Posterior cingulate gyrus (tissue), 11 donors: ENCODE data around the gene NOXO1.
A peak's percentile ranks its signal among the peaks of the same experiment; 100 is the strongest.
"Not testable (repeated sequence)": the region's sequence is repeated elsewhere in the genome, so short reads cannot be mapped to it uniquely, and the experiment has no call there.

Experiments
- DNase-seq, 10 donors: peaks; one replicate each; pipeline versions ENCODE4 v3.0.0 to v3.0.0-alpha.2; 2020 to 2021; ENCODE audit warnings: mixed read lengths in 3 of 10
- intact Hi-C: fragments of 100-400 bp; cut with DNase I; formaldehyde crosslinking; loops from one replicate; pipeline ENCODE4 v1.15.1; 2023

NOXO1 gene

DNA sequence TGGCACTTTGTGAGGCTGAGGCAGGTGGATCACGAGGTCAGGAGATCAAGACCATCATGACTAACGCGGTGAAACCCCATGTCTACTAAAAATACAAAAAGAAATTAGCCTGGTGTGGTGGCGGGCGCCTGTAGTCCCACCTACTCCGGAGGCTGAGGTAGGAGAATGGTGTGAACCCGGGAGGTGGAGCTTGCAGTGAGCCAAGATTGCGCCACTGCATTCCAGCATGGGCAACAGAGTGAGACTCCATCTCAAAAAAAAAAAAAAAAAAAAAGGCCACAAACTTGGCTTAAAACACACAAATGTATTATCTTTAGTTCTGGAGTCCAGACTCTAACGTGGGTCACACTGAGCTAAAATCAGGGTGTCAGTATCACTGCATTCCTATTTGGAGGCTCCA is 30.5 kb upstream of the NOXO1 start:
- intact Hi-C loops, DNase-seq: not testable (repeated sequence)

DNA sequence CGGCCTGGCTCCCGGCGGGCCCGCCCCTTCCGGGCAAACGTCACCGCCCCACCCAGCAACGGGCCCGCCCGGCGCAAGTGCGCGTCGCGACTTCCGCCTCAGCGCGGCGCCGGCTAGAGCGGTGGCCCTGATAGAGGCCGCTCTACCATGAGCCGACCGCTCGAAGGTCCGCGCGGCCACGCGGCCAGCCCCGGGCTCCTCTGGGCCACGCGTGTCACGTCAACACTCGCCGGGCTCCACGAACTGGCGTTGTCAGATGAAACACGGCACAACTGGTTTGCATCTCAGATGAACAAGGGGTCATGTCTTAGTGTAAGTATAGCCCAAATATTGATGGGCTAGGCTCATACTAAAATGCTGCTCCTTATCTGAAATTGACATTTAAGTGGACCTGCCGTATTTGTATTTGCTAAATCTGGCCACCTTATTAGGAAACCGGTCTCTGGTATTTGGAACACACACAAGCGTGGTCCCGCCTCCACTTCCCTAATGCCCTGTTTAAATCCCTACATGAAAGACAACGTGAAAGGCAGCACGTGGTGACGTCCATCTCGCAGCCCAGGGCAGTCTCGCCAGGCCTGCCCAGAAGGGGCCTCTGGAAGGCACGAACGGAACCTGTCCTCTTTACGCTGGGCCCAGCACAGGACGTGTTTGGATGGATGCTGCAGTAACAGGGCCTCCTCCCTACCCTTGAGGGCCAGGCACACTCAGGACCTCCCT is 28.7 kb upstream of the NOXO1 start, which contains the start of gene ZNF598:
Gene ZNF598 (minus strand): TSS at position 31 of the 720 bp plus-strand sequence.
- intact Hi-C loops = no loop called here
- peak; percentile 64 to 98 (median 83) for DNase-seq

DNA sequence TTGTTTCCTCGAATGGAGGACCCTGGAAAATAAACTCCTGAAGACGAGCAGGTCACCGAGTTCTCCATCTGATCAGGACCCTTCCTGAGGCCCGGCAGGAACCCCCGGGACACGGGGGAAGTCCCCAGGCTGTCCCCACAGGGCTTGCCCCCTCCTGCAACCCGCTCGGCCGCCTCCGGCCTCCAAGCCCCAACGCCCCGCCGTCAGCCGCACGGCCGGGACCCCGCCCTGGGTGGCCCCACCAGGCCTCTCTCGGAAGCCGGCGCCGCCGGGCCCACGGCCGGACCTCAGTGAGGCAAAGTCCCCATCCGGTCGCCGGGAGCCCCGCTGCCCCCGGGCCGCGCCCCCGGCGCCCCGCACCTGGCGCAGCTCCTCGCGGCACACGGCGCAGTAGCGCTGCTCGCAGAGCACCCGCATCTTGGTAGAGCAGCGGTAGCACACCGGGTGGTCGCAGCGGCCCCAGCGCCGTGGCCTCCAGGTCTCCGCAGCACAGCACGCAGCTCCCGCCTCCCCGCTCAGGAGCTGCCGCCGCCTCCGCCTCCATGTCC is 28.0 kb upstream of the NOXO1 start:
- peak in 1 of 10 donors; percentile 90 for DNase-seq
- intact Hi-C loops = no loop called here

DNA sequence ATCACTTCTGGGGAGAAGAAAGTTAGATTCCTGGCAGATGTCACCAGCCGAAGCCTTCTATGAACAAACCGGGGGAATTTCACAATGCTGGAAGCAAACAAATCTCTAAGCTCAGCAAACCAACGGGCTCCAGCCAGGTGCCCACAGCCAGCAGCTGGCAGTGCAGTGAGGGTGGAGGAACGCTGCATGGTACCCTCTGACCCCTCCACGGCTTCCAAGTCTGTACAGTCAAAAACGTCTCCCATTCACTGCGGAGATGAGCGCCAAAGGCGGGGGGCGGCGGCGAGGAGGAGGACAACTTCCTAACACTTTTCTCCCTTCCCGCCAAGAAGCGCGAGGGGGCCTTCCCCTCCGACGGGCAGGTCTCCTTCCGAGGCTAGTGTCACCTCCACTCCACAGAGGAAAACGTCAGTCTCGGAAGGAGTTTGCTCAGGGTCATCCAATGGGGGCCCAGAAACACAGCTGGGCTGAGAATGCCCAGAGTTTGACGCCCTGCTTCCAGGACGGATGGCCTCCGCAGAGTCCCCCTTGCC is 27.4 kb upstream of the NOXO1 start:
- intact Hi-C loops = no loop called here
- DNase-seq = peak in 1 of 10 donors; percentile 79

DNA sequence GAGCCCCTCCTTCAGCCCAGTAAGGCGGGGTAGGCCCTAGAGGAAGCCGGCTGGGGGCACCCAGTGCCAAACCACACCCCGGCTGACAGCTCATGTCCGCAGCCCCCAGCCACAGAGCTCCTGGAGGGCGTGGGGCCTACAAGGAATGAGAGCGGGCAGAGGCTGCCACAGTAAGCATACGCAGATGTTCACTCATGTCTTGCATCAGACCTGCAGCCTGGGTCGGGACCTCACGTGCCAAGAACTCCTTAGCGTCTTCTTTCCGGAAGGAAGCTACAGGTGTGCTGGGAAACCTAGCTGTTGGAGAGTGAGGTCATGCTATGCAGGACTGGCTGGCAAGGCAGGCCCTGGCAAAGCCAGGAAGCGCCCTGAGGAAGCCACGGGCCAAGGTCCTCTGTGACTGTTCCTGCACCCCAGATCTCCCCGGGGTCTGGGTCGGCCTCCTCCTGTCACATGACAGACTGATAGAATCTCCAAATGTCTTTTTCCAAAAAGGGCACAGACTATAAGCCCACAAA is 26.8 kb upstream of the NOXO1 start:
- intact Hi-C loops = no loop called here
- DNase-seq = peak in 1 of 10 donors; percentile 76

DNA sequence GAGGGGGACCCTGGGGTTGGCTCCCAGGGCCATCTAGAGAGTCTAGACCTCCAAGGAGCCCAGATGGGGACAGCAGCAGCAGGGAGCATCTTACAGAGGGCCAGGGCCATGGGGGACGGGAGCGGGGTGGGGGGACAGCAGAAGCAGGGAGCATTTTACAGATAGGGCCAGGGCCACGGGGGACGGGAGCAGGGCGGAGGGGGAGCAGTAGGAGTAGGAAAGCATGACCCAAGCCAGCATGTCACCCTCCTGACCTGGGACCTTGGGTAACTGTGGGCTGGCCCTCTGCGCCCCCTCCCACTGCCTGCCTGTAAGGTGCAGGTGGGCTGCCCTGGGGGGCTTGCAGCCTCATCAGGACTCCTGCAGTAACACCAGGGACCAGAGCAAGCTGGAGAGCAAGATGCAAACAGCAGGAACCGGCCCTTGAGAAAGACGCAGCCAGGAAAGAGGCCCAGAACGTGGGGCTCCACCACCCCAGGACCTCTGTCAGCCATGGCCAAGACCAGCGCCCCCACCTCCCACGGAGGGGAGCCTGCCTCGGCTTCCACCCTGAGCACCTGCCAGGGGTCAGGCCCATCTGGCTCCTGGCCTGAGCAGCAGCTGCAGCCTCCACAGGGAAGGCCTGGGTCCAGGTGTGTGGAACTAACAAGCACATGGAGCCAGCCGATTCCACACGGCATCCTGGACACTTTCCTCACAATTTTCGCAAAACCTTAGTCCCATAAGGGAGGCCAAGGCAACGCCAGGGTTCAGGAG is 26.0 kb upstream of the NOXO1 start:
- peak in 1 of 10 donors; percentile 75 for DNase-seq
- intact Hi-C loops = no loop called here

DNA sequence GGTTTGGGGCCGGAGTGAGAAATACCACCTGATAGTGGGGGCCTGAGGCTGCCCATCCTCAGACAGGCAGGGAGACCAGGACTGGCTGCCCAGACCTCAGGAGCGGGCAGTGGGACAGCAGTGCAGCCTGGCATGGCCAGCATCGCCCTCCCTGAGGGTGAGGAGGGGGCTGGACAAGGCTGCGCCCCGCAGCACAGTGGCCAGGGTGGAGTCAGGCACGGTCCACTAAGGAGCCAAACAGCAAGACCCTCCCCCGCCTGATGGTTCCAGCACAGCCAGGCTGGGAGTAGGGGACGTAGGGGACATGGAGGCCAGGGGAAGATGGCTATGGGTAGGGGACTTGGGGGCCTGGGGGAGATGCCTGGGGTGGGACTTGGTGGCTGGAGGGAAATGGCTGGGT is 25.0 kb upstream of the NOXO1 start:
- intact Hi-C loops = no loop called here
- DNase-seq = peak in 1 of 10 donors; percentile 81

DNA sequence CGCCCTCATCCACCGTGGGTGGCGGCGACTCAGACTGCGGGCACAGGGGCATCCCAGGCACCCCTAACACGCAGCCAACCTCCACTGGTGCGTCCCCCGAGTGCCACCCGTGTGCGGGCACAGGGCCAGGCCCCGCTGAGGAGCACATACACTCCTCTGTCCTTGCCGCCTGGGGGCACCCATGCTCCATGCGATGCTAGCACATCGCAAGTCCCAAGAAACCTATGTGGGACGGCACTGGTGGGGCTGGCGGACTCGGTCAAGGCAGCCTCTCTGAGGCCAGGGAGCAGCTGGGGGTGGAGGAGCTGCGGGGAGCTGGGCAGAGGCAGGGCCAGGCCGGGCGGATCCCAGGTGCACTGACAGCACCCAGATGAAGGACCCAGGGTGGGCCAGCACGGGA is 24.4 kb upstream of the NOXO1 start:
- intact Hi-C loops = no loop called here

DNA sequence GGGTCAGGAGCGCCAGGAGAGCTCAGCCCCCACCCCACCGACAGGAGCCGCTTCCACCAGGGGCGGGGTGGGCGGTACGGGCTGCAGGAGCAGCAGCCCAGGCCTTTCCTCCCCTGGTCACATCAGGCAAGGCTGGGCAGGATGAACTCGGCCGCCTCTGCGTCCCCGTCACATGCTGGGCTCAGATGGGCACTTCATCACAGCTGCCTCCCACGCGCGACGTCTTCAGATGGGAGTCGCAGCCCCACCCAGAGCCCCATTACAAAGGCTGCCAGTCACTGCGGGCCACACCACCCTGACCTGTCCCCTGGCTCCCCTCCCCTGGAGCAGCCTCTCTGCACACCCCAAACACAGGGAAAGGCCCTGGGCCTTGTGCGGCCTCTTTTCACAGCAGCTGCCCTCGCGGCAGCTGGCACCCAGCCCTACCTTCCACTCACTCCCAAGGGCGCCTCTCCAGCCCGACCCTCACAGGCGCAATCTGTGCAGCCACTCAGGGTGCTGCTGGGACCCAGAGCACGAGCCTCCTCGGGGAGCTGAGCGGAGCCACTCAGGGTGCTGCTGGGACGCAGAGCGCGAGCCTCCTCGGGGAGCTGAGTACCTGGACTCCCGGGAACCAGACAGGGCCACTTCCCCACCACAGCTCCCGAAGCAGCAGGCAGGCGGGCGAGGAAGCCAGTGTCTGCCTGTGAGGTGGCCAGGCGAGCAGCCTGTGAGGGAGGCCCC is 23.7 kb upstream of the NOXO1 start:
- intact Hi-C loops = no loop called here
- peak in 1 of 10 donors; percentile 88 for DNase-seq

More for the DNA sequence above, 24.4 kb upstream of the NOXO1 start:
- peak in 5 of 10 donors; percentile 33 to 89 (median 74) for DNase-seq

DNA sequence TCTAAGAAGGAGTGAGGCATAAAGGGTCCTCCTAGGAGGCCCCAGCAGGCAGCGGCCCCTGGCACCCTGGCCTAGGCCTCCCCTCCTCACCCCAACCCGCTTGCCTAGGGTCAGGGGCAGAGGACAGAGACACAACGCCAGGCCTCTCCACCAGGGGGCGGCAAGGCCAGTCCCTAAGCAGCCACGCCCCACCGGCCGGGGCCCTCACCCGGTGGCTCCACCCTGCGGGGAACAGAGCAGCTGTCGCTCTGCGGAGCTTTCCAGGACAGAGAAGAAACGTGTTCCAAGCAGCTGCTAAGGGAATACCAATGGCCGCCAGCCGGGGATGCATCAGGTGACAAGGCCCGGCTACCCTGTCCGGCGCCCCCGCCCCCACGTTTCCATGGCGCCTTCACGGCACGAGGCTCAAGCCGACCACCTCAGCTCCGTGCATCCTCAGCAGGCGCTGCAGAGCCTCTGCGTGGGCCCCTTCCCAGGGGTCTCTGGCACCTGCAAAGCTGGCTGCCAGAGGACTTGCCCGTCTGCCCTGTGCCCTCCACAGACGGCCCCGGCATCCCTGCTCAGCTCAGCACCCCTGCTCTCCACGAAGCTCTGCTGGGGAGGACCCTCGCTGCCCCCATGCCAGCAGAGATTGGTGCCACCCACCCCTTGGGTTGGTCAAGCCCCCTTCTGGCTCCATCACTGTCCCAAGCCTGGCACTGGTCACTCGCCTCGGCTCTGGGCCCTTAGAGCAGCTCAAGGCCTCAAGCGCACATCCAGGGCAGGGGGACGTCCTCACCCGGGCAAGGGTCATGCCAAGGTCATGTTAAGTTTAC is 22.8 kb upstream of the NOXO1 start:
- intact Hi-C loops = no loop called here
- DNase-seq = peak; percentile 48 to 98 (median 80)

DNA sequence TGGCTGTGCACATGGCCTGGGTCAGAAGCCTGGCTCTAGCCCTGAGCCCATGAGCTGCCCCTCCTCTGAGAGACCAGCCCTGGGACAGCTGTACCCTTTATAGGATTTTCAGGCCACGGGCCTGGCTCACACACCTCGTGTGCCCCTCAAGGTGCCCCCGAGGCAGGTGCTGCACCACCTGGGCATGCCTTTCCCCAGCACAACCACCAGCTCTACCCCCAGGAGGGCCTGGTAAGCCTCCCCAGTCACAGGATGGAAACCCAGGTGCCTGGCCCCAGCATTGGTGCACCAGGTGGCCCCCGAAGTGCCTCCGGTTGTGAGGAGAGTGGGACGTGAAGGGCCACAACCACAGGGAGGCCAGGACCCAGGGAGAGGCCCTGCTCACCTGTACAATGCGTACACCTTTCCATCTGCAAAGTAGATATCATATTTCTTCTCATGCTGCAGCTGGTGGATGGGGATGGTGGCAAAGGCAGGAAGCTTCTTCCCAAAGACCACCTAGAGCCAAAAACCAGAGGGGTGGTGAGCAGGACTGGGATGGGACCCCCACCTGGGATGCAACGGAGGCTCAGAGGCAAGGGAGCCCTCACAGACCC is 22.1 kb upstream of the NOXO1 start:
- DNase-seq = peak in 1 of 10 donors; percentile 63
- intact Hi-C loops = no loop called here

DNA sequence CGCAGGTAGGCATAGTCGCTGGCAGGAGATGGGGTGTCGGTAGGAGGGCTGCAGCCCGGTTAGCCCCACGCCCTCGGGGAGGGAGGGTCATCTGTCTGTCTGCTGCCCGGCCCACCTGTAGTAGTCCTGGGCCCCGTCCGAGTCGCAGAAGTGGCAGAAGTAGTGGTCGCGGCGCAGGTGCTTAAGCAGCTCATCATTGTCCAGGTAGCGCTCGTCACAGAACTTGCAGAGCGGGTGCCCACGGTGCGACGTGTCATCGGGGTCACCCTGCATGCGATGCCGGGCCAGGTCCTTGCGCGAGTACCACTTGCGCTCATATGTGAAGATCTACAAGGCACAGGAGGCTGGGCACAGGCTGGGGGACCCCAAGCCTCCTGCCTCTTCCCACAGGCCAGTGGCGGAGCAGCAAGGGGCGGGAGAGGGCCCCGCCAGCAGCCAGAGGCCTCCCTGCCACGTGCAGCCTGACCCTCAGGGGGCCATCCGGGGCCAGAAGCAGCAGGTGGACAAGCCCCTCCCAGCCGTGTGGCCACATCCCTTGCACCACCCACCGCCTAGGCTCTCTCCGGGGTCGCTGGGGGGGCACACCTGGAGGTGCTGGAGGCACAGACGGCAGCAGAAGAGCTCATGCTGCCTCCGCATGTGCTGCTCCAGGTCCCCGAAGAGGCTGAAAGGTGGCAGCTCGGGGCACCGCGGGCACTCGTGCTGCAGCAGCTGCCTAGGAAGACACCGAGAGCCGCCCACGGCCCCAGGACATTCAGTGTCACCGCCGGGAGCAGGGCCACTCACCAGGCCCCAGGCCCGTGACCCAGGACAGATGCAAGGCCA is 21.3 kb upstream of the NOXO1 start:
- intact Hi-C loops = no loop called here
- peak in 1 of 10 donors; percentile 74 for DNase-seq

DNA sequence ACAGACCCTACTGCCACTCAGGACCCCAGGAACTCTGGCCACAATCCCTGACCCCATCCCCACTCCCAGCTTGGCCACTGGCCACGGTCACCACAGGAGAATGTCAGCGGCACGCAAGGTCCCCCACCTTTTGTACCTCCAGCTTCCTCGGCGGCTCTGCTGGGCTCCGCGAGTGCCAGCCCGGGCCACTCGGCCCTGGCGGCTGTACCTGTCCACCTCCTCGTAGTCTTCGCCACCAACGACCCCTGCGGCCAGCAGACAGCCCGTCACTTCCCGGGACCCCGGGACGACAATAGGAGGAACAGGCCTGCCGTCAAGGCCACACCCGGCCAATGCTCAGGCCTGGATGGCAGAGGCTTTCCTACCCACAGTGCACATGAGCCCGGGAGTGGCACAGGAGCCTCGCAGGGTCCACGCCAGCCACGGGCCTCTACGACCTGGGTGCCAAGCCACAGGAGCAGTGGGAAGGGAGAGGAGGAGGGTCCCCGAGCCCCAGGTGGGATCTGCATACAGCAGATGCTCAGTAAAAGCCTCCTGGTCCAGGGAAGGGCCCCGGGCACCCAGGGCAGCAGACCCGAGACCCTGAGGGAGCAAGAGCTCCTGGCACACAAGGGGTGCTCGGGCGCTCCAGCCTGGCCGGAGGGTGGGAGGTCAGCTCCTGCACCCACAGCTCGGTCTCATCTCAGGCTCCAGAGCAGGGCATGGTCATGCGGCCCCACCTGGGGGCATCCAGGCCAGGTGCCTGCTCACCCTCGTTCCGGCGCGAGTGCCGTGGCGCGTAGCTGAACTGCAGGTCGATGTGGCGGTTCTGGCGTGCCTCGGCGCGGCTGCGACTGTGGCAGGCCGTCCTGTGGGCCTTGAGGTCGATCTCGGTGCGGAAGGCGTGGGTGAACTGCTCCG is 20.4 kb upstream of the NOXO1 start:
- peak in 1 of 10 donors; percentile 77 for DNase-seq
- intact Hi-C loops = no loop called here

DNA sequence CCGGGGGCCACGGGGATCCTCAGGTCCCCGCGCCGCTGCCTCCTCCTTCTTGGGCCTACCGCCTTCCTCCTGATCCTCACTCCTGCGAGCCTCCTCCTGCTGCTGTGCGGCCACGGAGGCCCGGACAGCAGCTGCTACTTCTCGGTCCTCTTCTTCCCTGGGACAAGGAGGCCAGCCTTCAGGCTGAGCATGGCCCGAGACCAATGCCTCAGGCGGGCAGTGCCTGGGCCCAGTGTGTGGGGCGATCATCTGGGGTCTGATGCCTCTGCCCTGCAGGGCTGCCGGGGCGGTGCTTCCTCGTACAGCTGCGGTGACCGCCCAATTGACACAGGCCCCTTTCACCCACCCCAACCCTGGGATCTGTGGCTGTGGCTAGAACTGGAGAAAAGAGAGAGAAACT is 19.8 kb upstream of the NOXO1 start:
- DNase-seq = no peak
- intact Hi-C loops = no loop called here

DNA sequence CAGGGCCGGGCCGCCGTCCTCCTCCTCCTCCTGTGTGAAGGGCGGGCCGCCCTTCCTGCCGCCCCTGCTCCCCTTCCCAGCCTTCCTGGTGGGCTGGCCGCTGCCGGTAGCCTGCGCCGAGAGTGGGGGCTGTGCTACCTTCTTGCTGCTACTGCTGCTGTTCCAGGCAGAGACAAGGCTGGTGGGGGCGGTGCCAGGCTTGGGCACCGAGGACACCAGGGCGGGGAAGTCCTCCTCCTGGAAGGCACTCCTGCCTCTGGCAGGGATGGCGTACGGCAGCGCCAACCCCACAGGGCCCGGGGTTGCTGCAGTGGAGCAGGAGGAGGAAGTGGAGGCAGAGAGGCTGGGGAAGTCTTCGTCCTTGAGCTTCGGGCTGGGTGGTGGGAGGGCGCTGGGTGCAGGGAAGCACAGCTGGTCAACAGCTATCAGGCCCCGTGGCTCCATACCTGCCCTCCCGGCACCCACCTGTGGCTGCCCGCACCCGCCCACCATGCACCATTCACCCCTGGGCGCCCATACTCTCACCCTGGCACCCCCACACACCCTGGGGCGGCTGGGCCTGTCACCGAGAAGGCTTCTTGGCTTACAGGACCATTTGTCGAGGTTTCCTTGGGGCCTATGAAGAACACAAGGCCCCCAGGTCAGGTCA is 18.7 kb upstream of the NOXO1 start:
- DNase-seq = peak in 7 of 10 donors; percentile 32 to 92 (median 59)
- intact Hi-C loops = no loop called here
